Measurements from ENCODE around the gene PLAAT4. TPM values are rescaled to one million over a fixed set of nuclear protein-coding genes. Genes with fewer than 3 reads are reported as not detected.

PLAAT4 gene
- total and polyA plus RNA-seq, 2 of the 13 experiments (the other 11 are each of a cell fraction or from before 2014, with no cell fraction given), result 0.71 to 1.00 TPM

DNA sequence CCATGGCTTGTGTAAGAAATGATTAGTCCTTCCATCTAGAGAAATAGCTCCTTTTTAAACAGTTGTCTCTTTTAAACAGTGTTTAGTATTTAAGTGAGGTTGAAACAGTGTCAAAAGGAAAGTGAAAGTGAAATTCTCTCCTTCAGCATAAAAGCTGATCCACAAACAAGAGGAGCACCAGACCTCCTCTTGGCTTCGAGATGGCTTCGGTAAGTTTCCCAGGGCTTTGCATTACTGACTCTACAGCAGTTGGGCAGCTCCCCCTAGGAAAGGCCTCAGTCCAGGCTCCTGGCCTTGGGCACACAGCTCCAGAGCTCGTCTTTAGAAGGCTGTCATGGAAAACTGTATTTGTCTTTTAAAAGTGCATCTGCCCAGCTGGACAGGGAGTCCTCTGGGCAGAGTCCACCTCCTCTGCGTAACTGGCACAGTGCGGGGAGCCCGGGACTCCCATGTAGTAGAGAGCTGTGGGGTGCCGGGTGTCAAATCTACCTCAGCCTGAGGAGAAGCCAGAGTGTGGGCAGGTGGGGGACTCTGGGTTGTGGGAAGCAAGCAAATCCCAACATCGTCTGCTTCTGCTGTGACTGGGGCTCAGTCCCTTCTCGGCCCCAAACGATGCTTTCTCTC is at the start of gene PLAAT4 (continued):
- TF ChIP-seq, protein P1, sequence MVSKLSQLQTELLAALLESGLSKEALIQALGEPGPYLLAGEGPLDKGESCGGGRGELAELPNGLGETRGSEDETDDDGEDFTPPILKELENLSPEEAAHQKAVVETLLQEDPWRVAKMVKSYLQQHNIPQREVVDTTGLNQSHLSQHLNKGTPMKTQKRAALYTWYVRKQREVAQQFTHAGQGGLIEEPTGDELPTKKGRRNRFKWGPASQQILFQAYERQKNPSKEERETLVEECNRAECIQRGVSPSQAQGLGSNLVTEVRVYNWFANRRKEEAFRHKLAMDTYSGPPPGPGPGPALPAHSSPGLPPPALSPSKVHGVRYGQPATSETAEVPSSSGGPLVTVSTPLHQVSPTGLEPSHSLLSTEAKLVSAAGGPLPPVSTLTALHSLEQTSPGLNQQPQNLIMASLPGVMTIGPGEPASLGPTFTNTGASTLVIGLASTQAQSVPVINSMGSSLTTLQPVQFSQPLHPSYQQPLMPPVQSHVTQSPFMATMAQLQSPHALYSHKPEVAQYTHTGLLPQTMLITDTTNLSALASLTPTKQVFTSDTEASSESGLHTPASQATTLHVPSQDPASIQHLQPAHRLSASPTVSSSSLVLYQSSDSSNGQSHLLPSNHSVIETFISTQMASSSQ (IDR thresholded peaks at IDR 0.05; ENCODE audit: low read depth), result no peak
- TF ChIP-seq, protein P1 (CRISPR knock-in tag; IDR thresholded peaks at IDR 0.05; ENCODE audit: borderline replicate concordance), result no peak
- TF ChIP-seq KLF6 (CRISPR knock-in tag; IDR thresholded peaks at IDR 0.05) (no peak), IRF2 (CRISPR knock-in tag; IDR thresholded peaks at IDR 0.05) (peak; percentile 57; the same call in 1 of the 2 replicates), REPIN1 (CRISPR knock-in tag; IDR thresholded peaks at IDR 0.05; ENCODE audit: borderline replicate concordance, low read depth) (no peak), ZNF335 (CRISPR knock-in tag; IDR thresholded peaks at IDR 0.05) (no peak), HDAC2 (CRISPR knock-in tag; IDR thresholded peaks at IDR 0.05) (no peak), SIN3B (IDR thresholded peaks at IDR 0.05; ENCODE audit: low read length) (no peak), WIZ (CRISPR knock-in tag; IDR thresholded peaks at IDR 0.05) (no peak), ZFX (CRISPR knock-in tag; IDR thresholded peaks at IDR 0.05; ENCODE audit: low read depth) (0 out of 2 replicates have a peak, but pooled peaks have one; percentile 27), EED (CRISPR knock-in tag; IDR thresholded peaks at IDR 0.05) (no peak), CC2D1A (CRISPR knock-in tag; IDR thresholded peaks at IDR 0.05) (no peak), NR2C2 (CRISPR knock-in tag; IDR thresholded peaks at IDR 0.05; ENCODE audit: borderline replicate concordance) (no peak), SP1 (IDR thresholded peaks at IDR 0.05) (no peak), SP1 (CRISPR knock-in tag; IDR thresholded peaks at IDR 0.05) (no peak), ZNF225 (CRISPR knock-in tag; IDR thresholded peaks at IDR 0.05) (no peak), SRY (CRISPR knock-in tag; IDR thresholded peaks at IDR 0.05) (no peak), ZNF292 (CRISPR knock-in tag; IDR thresholded peaks at IDR 0.05; ENCODE audit: borderline replicate concordance, low read depth) (no peak), PHF21A (CRISPR knock-in tag; IDR thresholded peaks at IDR 0.05) (no peak)
- TF ChIP-seq, protein P2, sequence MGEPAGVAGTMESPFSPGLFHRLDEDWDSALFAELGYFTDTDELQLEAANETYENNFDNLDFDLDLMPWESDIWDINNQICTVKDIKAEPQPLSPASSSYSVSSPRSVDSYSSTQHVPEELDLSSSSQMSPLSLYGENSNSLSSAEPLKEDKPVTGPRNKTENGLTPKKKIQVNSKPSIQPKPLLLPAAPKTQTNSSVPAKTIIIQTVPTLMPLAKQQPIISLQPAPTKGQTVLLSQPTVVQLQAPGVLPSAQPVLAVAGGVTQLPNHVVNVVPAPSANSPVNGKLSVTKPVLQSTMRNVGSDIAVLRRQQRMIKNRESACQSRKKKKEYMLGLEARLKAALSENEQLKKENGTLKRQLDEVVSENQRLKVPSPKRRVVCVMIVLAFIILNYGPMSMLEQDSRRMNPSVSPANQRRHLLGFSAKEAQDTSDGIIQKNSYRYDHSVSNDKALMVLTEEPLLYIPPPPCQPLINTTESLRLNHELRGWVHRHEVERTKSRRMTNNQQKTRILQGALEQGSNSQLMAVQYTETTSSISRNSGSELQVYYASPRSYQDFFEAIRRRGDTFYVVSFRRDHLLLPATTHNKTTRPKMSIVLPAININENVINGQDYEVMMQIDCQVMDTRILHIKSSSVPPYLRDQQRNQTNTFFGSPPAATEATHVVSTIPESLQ (CRISPR knock-in tag; conservative IDR thresholded peaks at IDR 0.05), result no peak
- TF ChIP-seq, protein P3, sequence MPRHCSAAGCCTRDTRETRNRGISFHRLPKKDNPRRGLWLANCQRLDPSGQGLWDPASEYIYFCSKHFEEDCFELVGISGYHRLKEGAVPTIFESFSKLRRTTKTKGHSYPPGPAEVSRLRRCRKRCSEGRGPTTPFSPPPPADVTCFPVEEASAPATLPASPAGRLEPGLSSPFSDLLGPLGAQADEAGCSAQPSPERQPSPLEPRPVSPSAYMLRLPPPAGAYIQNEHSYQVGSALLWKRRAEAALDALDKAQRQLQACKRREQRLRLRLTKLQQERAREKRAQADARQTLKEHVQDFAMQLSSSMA (CRISPR knock-in tag; IDR thresholded peaks at IDR 0.05), result no peak
- TF ChIP-seq, protein P4, sequence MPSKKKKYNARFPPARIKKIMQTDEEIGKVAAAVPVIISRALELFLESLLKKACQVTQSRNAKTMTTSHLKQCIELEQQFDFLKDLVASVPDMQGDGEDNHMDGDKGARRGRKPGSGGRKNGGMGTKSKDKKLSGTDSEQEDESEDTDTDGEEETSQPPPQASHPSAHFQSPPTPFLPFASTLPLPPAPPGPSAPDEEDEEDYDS (CRISPR knock-in tag; IDR thresholded peaks at IDR 0.05), result no peak
- TF ChIP-seq, protein P5, sequence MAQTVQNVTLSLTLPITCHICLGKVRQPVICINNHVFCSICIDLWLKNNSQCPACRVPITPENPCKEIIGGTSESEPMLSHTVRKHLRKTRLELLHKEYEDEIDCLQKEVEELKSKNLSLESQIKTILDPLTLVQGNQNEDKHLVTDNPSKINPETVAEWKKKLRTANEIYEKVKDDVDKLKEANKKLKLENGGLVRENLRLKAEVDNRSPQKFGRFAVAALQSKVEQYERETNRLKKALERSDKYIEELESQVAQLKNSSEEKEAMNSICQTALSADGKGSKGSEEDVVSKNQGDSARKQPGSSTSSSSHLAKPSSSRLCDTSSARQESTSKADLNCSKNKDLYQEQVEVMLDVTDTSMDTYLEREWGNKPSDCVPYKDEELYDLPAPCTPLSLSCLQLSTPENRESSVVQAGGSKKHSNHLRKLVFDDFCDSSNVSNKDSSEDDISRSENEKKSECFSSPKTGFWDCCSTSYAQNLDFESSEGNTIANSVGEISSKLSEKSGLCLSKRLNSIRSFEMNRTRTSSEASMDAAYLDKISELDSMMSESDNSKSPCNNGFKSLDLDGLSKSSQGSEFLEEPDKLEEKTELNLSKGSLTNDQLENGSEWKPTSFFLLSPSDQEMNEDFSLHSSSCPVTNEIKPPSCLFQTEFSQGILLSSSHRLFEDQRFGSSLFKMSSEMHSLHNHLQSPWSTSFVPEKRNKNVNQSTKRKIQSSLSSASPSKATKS (CRISPR knock-in tag; IDR thresholded peaks at IDR 0.05), result no peak
